ENCODE measurements around the gene CRHR1. TPM values are rescaled to one million over a fixed set of nuclear protein-coding genes. Genes with fewer than 3 reads are reported as not detected.

CRHR1 gene
- total and polyA plus RNA-seq, 2 of the 4 experiments (the other 2 are of a cell fraction): not detected

GRCh38 chr17:45818699-45819098 lies 34.6 kb downstream of the CRHR1 start:
- dilution Hi-C loops (cut with HindIII; ENCODE audit: low sequenced_read_pairs, unreplicated experiment): no loop called here

More at GRCh38 chr17:45818699-45819098, 34.6 kb downstream of the CRHR1 start:
- no peak overlapping the region for H3K56ac ChIP-seq (ENCODE audit: extremely low read depth, insufficient read depth, low read length)
- H2AFZ ChIP-seq (replicated peaks; ENCODE audit: low read length, poor library complexity): no peak overlapping the region
- no peak overlapping the region for H3K4me3 ChIP-seq (ENCODE audit: insufficient read depth, low read depth, low read length)
- no peak overlapping the region for H2BK15ac ChIP-seq (ENCODE audit: low read depth, low read length)
- no peak overlapping the region for H3K23ac ChIP-seq (ENCODE audit: low read depth, low read length)
- H4K8ac ChIP-seq (ENCODE audit: low read depth in 2 of 2, low read length in 2 of 2): no peak overlapping the region
- H2BK5ac ChIP-seq (ENCODE audit: low read depth, low read length, poor library complexity, severe bottlenecking): no peak overlapping the region
- H2BK20ac ChIP-seq (ENCODE audit: low read depth, low read length): no peak overlapping the region
- H4K91ac ChIP-seq (ENCODE audit: insufficient read depth, low read depth, low read length): no peak overlapping the region
- no peak overlapping the region for H3K4ac ChIP-seq (ENCODE audit: low read depth, low read length)
- H3K4me2 ChIP-seq (ENCODE audit: low read depth, low read length): no peak overlapping the region
- no TSS peak for BruUV-seq (replicated peaks)
- ATAC-seq (ENCODE audit: low read depth): no peak
- no peaks in the 10 kb centered on the region for H3K4me1 ChIP-seq (ENCODE audit: control insufficient read depth, insufficient read depth, low read length)
- no peaks in the 10 kb centered on the region for H3K36me3 ChIP-seq (ENCODE audit: control insufficient read depth, insufficient read depth, low read length)
- H4K20me1 ChIP-seq (ENCODE audit: insufficient read depth, low read length): no peaks in the 10 kb centered on the region
- TF ChIP-seq MXI1 (IDR thresholded peaks at IDR 0.05; ENCODE audit: borderline replicate concordance, low read depth, low read length) (no peak), FOS (IDR thresholded peaks at IDR 0.05; ENCODE audit: low read depth, low read length) (no peak), MAFK (IDR thresholded peaks at IDR 0.05; ENCODE audit: low read depth, low read length) (no peak), SMC3 (IDR thresholded peaks at IDR 0.05; ENCODE audit: low read depth, low read length) (no peak), ELK1 (IDR thresholded peaks at IDR 0.05; ENCODE audit: borderline replicate concordance, low read depth, low read length) (no peak)
- no peak overlapping the region for H3K18ac ChIP-seq (ENCODE audit: low read depth, low read length)
- H4K5ac ChIP-seq (ENCODE audit: low read depth, low read length): no peak overlapping the region
- WGBS, 2 experiments (ENCODE audit: extremely low coverage in 2 of 2, insufficient read length in 1 of 2): 20% methylated on average over 1 of the region's 4 CpGs; no CpG with 5 or more reads in 1 of the 2 experiments
- no peak overlapping the region for H2AK9ac ChIP-seq (replicated peaks; ENCODE audit: low read depth, low read length, poor library complexity)
- no peaks in the 10 kb centered on the region for H3K79me1 ChIP-seq (ENCODE audit: low read depth in 1 of 2, low read length in 2 of 2)
- no peak overlapping the region for H3K27ac ChIP-seq (ENCODE audit: insufficient read depth, low read length)
- in situ Hi-C loops (cut with MboI; ENCODE audit: low sequenced_read_pairs) (no loop called here), intact Hi-C loops (cut with micrococcal nuclease) (no loop called here)
- no peak overlapping the region for H3K9ac ChIP-seq (ENCODE audit: low read depth, low read length)
- ChIA-PET POLR2A (ENCODE audit: unreplicated experiment) (no interaction called here), CTCF (no interaction called here)
- H3K14ac ChIP-seq (replicated peaks; ENCODE audit: low read depth, low read length): no peak overlapping the region
- DNase-seq: no peak
- no peak overlapping the region for H2AK5ac ChIP-seq (ENCODE audit: low read depth, low read length)
- no peak overlapping the region for H2BK120ac ChIP-seq (ENCODE audit: low read depth, low read length)
- no peaks in the 10 kb centered on the region for H3K9me1 ChIP-seq (ENCODE audit: insufficient read depth, low read length)
- H3K27me3 ChIP-seq (ENCODE audit: control insufficient read depth, insufficient read depth, low read length): peaks cover 15% of the 10 kb centered on the region
- no peaks in the 10 kb centered on the region for H3K9me3 ChIP-seq (ENCODE audit: control insufficient read depth, insufficient read depth, low read length)
